Activated B cell treated with CpG ODN at 0.5 μM for 24 hours (primary cell): Measurements from ENCODE around the gene PRDM16. TPM values are rescaled to one million over a fixed set of nuclear protein-coding genes. Genes with fewer than 3 reads are reported as not detected.

Experiments used
- ATAC-seq: fragments of 200-7000 bp; cut with Tn5 transposase; one replicate; pipeline ENCODE4 v1.10.0; 2021; ENCODE audit warnings: low read depth, mild to moderate bottlenecking, moderate library complexity
- CTCF ChIA-PET: fragments of 350-600 bp; sonication (Branson Sonifier 250); formaldehyde crosslinking; loops from one replicate; lab custom pipeline; 2021; ENCODE audit warnings: antibody characterized with exemption; lab: Charles Lee
- POLR2A ChIA-PET: fragments of 350-600 bp; sonication (Branson Sonifier 250); formaldehyde crosslinking; loops from one replicate; lab custom pipeline; 2021; ENCODE audit warnings: antibody characterized with exemption; lab: Charles Lee
- DNase-seq: peaks from one replicate; pipeline ENCODE4 v3.0.0; 2022
- H3K27ac Mint-ChIP-seq: one replicate; pipeline ENCODE4 v1.8.0; 2020; ENCODE audit warnings: mixed read lengths
- H3K27me3 Mint-ChIP-seq: one replicate; pipeline ENCODE4 v1.8.0; 2021; ENCODE audit warnings: mixed read lengths
- H3K36me3 Mint-ChIP-seq: one replicate; pipeline ENCODE4 v1.8.0; 2021; ENCODE audit warnings: low read depth, mixed read lengths
- H3K4me1 Mint-ChIP-seq: one replicate; pipeline ENCODE4 v1.8.0; 2021; ENCODE audit warnings: mixed read lengths
- H3K4me3 Mint-ChIP-seq: one replicate; pipeline ENCODE4 v1.8.0; 2020; ENCODE audit warnings: mild to moderate bottlenecking, mixed read lengths
- H3K9me3 Mint-ChIP-seq: one replicate; pipeline ENCODE4 v1.8.0; 2020; ENCODE audit warnings: mixed read lengths
- intact Hi-C: fragments of 100-400 bp; cut with micrococcal nuclease; formaldehyde crosslinking; loops from one replicate; pipeline ENCODE4 v1.15.1; 2024
- total RNA-seq: library from RNA; stranded (reverse); gene quantifications from 2 replicates; pipeline ENCODE4 v1.2.3, GENCODE V29; 2022
- TF ChIP-seq, protein P1 (sequence below): fragments of 200-600 bp; IDR thresholded peaks from one replicate; pipeline ENCODE4 v1.8.0; 2022; ENCODE audit warnings: antibody characterized with exemption, mild to moderate bottlenecking

Gene PRDM16
- total RNA-seq, 1 donor from 2014 or later: not detected

DNA sequence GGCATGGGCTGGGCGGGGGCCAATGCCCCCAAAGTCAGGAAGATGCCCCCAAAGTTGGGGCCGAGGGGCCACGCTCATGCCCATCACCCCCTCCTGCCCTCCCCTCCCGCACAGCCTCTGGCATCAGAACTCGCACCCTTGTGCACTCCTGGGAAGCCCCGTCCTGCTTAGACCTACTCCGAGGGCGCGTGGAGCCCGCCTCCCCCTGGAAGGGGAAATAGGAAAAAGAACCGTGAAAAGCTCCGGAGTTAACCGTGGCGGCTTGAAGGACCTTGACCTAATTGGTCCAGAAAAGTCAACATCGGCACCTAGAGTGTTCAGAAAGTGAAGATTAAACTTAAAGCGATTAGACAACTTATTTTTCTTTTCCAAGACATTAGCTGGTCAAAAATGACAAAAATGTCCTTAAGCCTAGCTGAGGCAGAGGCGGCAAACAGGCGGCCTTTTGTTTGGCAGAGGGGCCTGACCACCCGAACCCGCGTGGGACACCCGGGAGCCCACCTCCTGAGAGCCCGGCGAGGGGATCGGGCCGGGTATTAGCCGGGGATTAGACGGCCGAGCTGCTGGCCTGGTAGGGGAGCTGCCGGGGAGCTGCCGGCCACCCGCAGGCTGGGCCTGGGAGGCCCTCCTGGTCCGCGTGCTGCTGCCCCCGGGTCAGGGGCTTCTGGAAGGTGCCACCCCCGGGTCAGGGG lies 65.5 kb downstream of the PRDM16 start:
- ChIA-PET CTCF (no interaction called here), POLR2A (no interaction called here)
- DNase-seq (no peak), ATAC-seq (no peak)
- Mint-ChIP-seq H3K4me3 (no peak overlapping the region), H3K27me3 (no peaks in the 10 kb centered on the region), H3K9me3 (no peaks in the 10 kb centered on the region), H3K4me1 (no peaks in the 10 kb centered on the region), H3K36me3 (no peaks in the 10 kb centered on the region), H3K27ac (no peak overlapping the region)
- TF ChIP-seq, protein P1, sequence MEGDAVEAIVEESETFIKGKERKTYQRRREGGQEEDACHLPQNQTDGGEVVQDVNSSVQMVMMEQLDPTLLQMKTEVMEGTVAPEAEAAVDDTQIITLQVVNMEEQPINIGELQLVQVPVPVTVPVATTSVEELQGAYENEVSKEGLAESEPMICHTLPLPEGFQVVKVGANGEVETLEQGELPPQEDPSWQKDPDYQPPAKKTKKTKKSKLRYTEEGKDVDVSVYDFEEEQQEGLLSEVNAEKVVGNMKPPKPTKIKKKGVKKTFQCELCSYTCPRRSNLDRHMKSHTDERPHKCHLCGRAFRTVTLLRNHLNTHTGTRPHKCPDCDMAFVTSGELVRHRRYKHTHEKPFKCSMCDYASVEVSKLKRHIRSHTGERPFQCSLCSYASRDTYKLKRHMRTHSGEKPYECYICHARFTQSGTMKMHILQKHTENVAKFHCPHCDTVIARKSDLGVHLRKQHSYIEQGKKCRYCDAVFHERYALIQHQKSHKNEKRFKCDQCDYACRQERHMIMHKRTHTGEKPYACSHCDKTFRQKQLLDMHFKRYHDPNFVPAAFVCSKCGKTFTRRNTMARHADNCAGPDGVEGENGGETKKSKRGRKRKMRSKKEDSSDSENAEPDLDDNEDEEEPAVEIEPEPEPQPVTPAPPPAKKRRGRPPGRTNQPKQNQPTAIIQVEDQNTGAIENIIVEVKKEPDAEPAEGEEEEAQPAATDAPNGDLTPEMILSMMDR: no peak
- intact Hi-C loops: no loop called here

DNA sequence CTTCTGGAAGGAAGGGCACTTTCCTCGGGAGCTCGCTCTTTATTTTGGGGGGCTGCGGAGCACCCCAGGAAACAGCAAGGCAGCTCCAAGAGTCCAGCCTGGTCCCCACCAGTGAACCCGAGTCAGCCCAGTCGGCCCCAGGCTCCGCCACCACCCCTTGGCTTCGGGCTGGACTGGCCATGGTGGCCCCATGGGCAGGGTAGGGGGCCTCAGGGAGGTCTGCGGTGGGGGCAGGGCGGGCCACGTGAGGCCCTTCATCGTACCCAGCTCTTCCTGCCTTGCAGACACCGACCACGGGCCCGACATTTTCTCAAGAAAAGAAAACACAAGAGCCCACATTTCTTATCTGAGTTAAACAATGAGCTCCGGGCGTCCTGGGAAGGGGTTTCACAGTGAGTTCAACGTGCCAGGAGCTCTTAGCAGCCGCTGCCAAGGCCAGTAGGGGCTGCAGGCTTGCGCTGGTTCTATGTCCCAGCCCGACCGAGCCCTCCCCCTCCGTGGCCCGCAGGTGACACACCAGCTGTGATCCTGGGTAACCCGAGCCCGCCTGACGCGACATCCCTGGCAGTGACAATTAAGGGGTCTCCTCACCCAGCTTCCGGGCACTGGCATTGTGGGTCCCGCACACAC lies 66.2 kb downstream of the PRDM16 start:
- Mint-ChIP-seq H3K4me3 (no peak overlapping the region), H3K4me1 (no peaks in the 10 kb centered on the region), H3K27ac (no peak overlapping the region), H3K36me3 (no peaks in the 10 kb centered on the region), H3K9me3 (no peaks in the 10 kb centered on the region), H3K27me3 (no peaks in the 10 kb centered on the region)
- ATAC-seq (no peak), DNase-seq (no peak)
- intact Hi-C loops: no loop called here
- ChIA-PET CTCF (no interaction called here), POLR2A (no interaction called here)
- TF ChIP-seq, protein P1: no peak

DNA sequence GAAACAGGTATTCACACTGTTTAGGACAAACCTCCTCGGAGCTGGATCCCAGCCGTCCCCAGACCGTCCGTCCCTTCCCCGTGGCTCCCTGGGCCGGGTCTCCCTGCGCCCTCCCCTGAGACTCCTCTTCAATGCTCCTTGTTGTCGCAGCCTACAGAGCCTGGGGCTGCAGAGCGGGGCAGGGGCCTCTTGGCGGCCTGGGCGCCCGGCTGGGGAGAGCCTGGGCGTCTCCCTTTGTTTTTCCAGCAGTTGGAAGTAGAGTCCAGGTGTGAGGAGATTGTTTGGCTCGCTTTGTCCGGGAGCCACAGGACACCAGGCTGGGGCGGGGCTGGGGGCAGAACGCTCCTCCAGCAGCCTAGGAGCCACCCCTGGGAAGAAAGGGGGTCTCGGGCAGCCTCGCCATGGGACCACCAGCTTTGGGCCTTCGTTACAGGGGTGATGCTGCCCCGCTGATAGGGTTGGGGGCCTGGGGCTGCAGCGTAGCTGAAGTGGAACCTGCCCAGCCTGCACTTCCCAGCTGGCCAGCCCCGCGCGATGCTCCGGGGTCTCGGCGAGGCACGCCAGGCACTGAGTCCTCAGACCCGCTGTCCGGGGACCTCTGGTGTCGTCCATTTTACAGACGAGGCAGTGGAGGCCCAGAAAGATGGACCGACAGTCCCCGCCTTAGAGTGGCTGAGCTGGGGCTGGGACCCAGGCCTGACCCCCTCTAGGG lies 66.9 kb downstream of the PRDM16 start:
- Mint-ChIP-seq H3K9me3 (no peaks in the 10 kb centered on the region), H3K27ac (no peak overlapping the region), H3K36me3 (no peaks in the 10 kb centered on the region), H3K27me3 (no peaks in the 10 kb centered on the region), H3K4me3 (no peak overlapping the region), H3K4me1 (no peaks in the 10 kb centered on the region)
- no peak for DNase-seq
- ChIA-PET POLR2A (no interaction called here), CTCF (no interaction called here)
- TF ChIP-seq, protein P1: no peak
- intact Hi-C loops: no loop called here
- ATAC-seq: no peak

DNA sequence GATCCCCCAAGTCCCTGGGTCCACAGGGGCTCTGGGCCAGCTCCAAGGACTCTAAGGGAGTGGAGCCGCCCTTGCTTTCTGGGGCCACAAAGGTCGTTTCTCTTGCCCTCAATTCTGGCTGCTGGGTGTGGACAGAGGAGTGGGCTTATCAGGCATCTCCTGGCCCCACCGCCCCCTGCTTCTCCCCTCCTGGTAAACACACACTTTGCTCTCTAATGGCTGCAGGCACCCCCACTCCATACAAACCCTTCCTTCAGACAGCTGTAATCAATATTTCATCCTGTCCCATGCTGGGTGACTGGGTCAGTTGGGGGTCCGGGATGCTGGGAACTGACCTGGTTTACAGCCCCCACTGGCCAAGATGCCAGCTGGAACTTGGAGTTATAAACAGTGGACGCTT lies 67.5 kb downstream of the PRDM16 start:
- H3K27ac Mint-ChIP-seq: no peak overlapping the region
- H3K27me3 Mint-ChIP-seq: no peaks in the 10 kb centered on the region
- H3K36me3 Mint-ChIP-seq: no peaks in the 10 kb centered on the region
- no peak for ATAC-seq
- ChIA-PET CTCF (no interaction called here), POLR2A (no interaction called here)
- H3K4me1 Mint-ChIP-seq: no peaks in the 10 kb centered on the region
- TF ChIP-seq, protein P1: no peak
- intact Hi-C loops: no loop called here
- H3K9me3 Mint-ChIP-seq: no peaks in the 10 kb centered on the region
- no peak for DNase-seq
- no peak overlapping the region for H3K4me3 Mint-ChIP-seq
